HepG2 (cell line): ENCODE measurements around the gene CIAO2A. TPM values are rescaled to one million over a fixed set of nuclear protein-coding genes. Genes with fewer than 3 reads are reported as not detected.

Source experiments
- ASH2L ChIP-seq: fragments of 300-600, 200-600 bp; sonication (generic); IDR thresholded peaks from 2 replicates; pipeline ENCODE4 v1.7.0; 2017; ENCODE audit warnings: low read depth, mild to moderate bottlenecking, moderate library complexity, mixed read lengths, low read length; ENCODE audit not compliant: insufficient read length
- CREB1 ChIP-seq, 2 experiments: fragments of 450-650 bp in 1 of 2; IDR thresholded peaks; 2 replicates each; pipeline ENCODE4 v1.6.1; 2016 to 2017; ENCODE audit warnings: control low read depth in 1 of 2, mild to moderate bottlenecking in 1 of 2, missing compliant biosample characterization in 1 of 2, missing genetic modification characterization in 1 of 2
- DMAP1 ChIP-seq: IDR thresholded peaks from 2 replicates; pipeline ENCODE4 v1.6.1; 2016
- DRAP1 ChIP-seq: IDR thresholded peaks from 2 replicates; pipeline ENCODE4 v1.6.1; 2016; ENCODE audit warnings: missing genetic modification reagents, missing compliant biosample characterization
- GATA4 ChIP-seq: sonication (generic); IDR thresholded peaks from 2 replicates; pipeline ENCODE4 v1.6.1; 2016; ENCODE audit warnings: antibody characterized with exemption, low read depth, borderline replicate concordance
- HES4 ChIP-seq: sonication (generic); formaldehyde crosslinking; IDR thresholded peaks from 2 replicates; pipeline ENCODE4 v1.9.0; 2021; ENCODE audit warnings: mild to moderate bottlenecking, missing genetic modification reagents, borderline replicate concordance
- KDM3A ChIP-seq: IDR thresholded peaks from 2 replicates; pipeline ENCODE4 v1.6.1; 2018; ENCODE audit warnings: low read depth, missing compliant biosample characterization
- LCORL ChIP-seq, 2 experiments: fragments of 450-650 bp in 1 of 2; sonication (generic) in 1 of 2; formaldehyde crosslinking in 1 of 2; IDR thresholded peaks; 2 replicates each; pipeline versions ENCODE4 v1.5.0 to v1.6.1; 2017 to 2020; ENCODE audit warnings: antibody characterized with exemption in 1 of 2, missing genetic modification reagents in 1 of 2
- MIXL1 ChIP-seq: IDR thresholded peaks from 2 replicates; pipeline ENCODE4 v1.6.1; 2016
- POLR2G ChIP-seq: fragments of 200-400 bp; formaldehyde crosslinking; IDR thresholded peaks from 2 replicates; pipeline ENCODE4 v1.6.1; 2018; ENCODE audit warnings: mild to moderate bottlenecking, low read depth, low read length, moderate library complexity
- RAD51 ChIP-seq: fragments of 450-650 bp; IDR thresholded peaks from 2 replicates; pipeline ENCODE4 v1.6.1; 2016; ENCODE audit warnings: borderline replicate concordance
- REL ChIP-seq: sonication (generic); formaldehyde crosslinking; conservative IDR thresholded peaks from 2 replicates; pipeline ENCODE4 v1.8.0; 2022; ENCODE audit warnings: mild to moderate bottlenecking, missing genetic modification reagents, moderate library complexity
- ZBTB49 ChIP-seq: sonication (generic); formaldehyde crosslinking; IDR thresholded peaks from 2 replicates; pipeline ENCODE4 v1.4.0; 2020; ENCODE audit warnings: missing genetic modification reagents, borderline replicate concordance
- ZNF260 ChIP-seq: sonication (generic); formaldehyde crosslinking; IDR thresholded peaks from 2 replicates; pipeline ENCODE4 v1.4.0; 2020; ENCODE audit warnings: missing genetic modification reagents, low read depth, mild to moderate bottlenecking, borderline replicate concordance
- ZNF264 ChIP-seq: sonication (generic); formaldehyde crosslinking; IDR thresholded peaks from 2 replicates; pipeline ENCODE4 v1.4.0; 2020; ENCODE audit warnings: missing genetic modification reagents
- ZNF687 ChIP-seq: sonication (generic); formaldehyde crosslinking; IDR thresholded peaks from 2 replicates; pipeline ENCODE4 v1.5.1; 2020; ENCODE audit warnings: mild to moderate bottlenecking, missing genetic modification reagents, moderate library complexity
- ZNF691 ChIP-seq: sonication (generic); formaldehyde crosslinking; IDR thresholded peaks from 2 replicates; pipeline ENCODE4 v1.4.0; 2020; ENCODE audit warnings: missing genetic modification reagents, low read depth, mild to moderate bottlenecking, borderline replicate concordance
- ZNF777 ChIP-seq: sonication (generic); formaldehyde crosslinking; IDR thresholded peaks from 2 replicates; pipeline ENCODE4 v1.4.0; 2020; ENCODE audit warnings: missing genetic modification reagents
- polyA plus RNA-seq, 8 experiments: library from polyadenylated mRNA; depleted of rRNA in 3 of 8; stranded (reverse) in 7 of 8; unstranded in 1 of 8; fragments of >200 nt; fragmentation: Illumina TruSeq in 4 of 8; extraction: Trizol in 4 of 8; gene quantifications; 2 replicates each; pipeline versions ENCODE4 v1.2.1 to v1.2.3, GENCODE V29; 2011 to 2016; ENCODE audit warnings: low read depth in 4 of 8, missing spikeins in 1 of 8, mixed read lengths in 1 of 8; ENCODE audit not compliant: insufficient read depth in 1 of 8
- total RNA-seq, 5 experiments: library from RNA; depleted of rRNA; stranded (reverse); fragments of >200 nt; fragmentation: Illumina TruSeq; extraction: Trizol; gene quantifications; 2 replicates each; pipeline ENCODE4 v1.2.3, GENCODE V29; 2016; ENCODE audit warnings: low read depth in 1 of 5
- TF ChIP-seq, protein P1 (sequence below): conservative IDR thresholded peaks from 2 replicates; pipeline ENCODE4 v1.6.1; 2018; ENCODE audit warnings: missing genetic modification reagents

The CIAO2A gene
- total and polyA plus RNA-seq, 2 of the 13 experiments (the other 11 are each of a cell fraction or from before 2014, with no cell fraction given) = 83.0 to 100 TPM

GRCh38 chr15:64093627-64094417 is at the start of gene CIAO2A (continued):
- no peak for TF ChIP-seq MIXL1 (CRISPR knock-in tag)
- peak; percentile 72 for TF ChIP-seq ASH2L
- TF ChIP-seq DMAP1 (CRISPR knock-in tag) = no peak
- 0 out of 2 replicates have a peak, but pooled peaks have one; percentile 33 for TF ChIP-seq DRAP1 (CRISPR knock-in tag)
- TF ChIP-seq KDM3A = 0 out of 2 replicates have a peak, but pooled peaks have one; percentile 11
- TF ChIP-seq REL = no peak
- TF ChIP-seq ZNF264 (CRISPR knock-in tag) = peak; percentile 70; the same call in 1 of the 2 replicates
- TF ChIP-seq ZBTB49 (CRISPR knock-in tag) = no peak
- 0 out of 2 replicates have a peak, but pooled peaks have one; percentile 41 for TF ChIP-seq GATA4
- TF ChIP-seq CREB1 (IDR thresholded peaks at IDR 0.05) = peak; percentile 80
- TF ChIP-seq CREB1 (CRISPR knock-in tag; IDR thresholded peaks at IDR 0.05) = peak; percentile 97
- TF ChIP-seq RAD51 = no peak
- TF ChIP-seq ZNF691 (CRISPR knock-in tag) = no peak
- TF ChIP-seq POLR2G = peak; percentile 85
- TF ChIP-seq HES4 (CRISPR knock-in tag) = no peak
- TF ChIP-seq, protein P1, sequence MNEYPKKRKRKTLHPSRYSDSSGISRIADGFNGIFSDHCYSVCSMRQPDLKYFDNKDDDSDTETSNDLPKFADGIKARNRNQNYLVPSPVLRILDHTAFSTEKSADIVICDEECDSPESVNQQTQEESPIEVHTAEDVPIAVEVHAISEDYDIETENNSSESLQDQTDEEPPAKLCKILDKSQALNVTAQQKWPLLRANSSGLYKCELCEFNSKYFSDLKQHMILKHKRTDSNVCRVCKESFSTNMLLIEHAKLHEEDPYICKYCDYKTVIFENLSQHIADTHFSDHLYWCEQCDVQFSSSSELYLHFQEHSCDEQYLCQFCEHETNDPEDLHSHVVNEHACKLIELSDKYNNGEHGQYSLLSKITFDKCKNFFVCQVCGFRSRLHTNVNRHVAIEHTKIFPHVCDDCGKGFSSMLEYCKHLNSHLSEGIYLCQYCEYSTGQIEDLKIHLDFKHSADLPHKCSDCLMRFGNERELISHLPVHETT (CRISPR knock-in tag) = no peak; the same call in 1 of the 2 replicates
- peak; percentile 78 for TF ChIP-seq ZNF687 (CRISPR knock-in tag)
- no peak for TF ChIP-seq ZNF260 (CRISPR knock-in tag)
- TF ChIP-seq LCORL (IDR thresholded peaks at IDR 0.05) = no peak
- TF ChIP-seq LCORL (CRISPR knock-in tag; IDR thresholded peaks at IDR 0.05) = no peak; the same call in 1 of the 2 replicates
- TF ChIP-seq ZNF777 (CRISPR knock-in tag) = 0 out of 2 replicates have a peak, but pooled peaks have one; percentile 34
